Bronchial epithelial cell (primary cell): Measurements from ENCODE around the gene CAMTA1. TPM values are rescaled to one million over a fixed set of nuclear protein-coding genes. Genes with fewer than 3 reads are reported as not detected.

Source experiments
- DNase-seq: peaks from one replicate; pipeline ENCODE4 v3.0.0-alpha.2; 2010; ENCODE audit warnings: low read depth
- FAIRE-seq: peaks from 2 replicates; lab custom pipeline; 2011; peaks lifted over from hg19 to GRCh38; lab: Jason Lieb, UNC
- H3K27me3 ChIP-seq: 2 replicates; pipeline ENCODE4 v1.5.1; 2011; ENCODE audit warnings: low read length; ENCODE audit not compliant: control insufficient read depth, insufficient read depth
- H3K36me3 ChIP-seq: 2 replicates; pipeline ENCODE4 v1.5.1; 2011; ENCODE audit warnings: low read length; ENCODE audit not compliant: control insufficient read depth, insufficient read depth
- H3K4me3 ChIP-seq: 2 replicates; pipeline ENCODE4 v1.5.1; 2011; ENCODE audit warnings: mild to moderate bottlenecking, low read depth, low read length, control low read depth
- total RNA-seq: library from RNA; depleted of rRNA; stranded (reverse); fragments of >200 nt; gene quantifications from 2 replicates; pipeline ENCODE4 v1.2.1, GENCODE V29; 2014
- TF ChIP-seq, protein P1 (sequence below): IDR thresholded peaks from 2 replicates; pipeline ENCODE4 v1.5.1; 2011; ENCODE audit warnings: mild to moderate bottlenecking, moderate library complexity, low read length, control low read depth, inconsistent platforms; ENCODE audit not compliant: insufficient read depth, severe bottlenecking

Gene CAMTA1
- total RNA-seq, 1 donor from 2014 or later, result 68.2 TPM

DNA sequence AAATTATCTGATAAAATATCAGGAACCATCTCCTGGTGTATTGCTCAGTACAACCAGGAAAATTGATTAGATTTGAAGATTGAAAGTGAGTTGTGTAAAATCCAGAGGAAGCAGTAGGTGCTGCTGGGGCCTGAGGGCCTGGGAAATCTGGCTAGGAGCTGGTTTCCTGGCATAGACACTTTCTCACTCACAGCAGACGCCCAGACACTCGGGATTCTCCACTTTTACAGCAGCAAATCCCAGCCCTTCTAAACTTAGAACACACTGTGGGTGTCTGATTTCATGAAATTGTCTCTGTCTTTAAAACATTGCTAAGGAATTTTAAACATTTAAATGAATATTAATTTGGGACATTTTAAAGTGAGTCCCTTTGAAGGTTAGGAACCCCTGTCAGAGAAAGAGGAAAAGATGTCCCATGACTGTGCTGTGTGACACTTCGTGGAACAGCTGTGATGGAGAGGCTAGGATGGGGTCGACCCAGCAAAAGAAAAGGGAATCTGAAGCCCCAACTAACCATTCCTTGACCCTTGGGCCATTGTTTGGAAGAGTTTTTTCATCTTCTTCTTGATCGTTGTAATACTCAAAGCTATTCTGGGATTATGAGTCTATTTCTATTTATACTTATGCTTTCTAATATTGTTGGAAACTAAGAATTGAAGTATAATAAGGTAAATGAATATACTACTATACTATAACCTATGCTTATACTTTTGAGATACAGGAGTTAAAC is 936.9 kb downstream of the CAMTA1 start:
- no peaks in the 10 kb centered on the region for H3K36me3 ChIP-seq

DNA sequence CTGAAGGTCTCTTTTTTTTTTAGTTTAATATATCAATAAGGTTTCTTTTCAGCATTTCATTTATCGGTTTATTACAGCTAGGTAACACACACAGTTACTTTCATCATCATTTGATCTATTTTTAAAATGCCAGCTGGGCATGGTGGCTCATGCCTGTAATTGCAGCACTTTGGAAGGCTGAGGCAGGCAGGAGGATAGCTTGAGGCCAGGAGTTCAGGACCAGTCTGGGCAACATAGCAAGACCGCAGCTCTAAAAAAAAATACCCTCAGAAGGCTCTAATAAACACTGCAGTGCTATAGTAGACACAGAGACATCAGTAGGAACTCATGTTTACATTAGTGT is 937.4 kb downstream of the CAMTA1 start:
- Histone ChIP-seq H3K27me3 (peaks cover 1% of the 10 kb centered on the region), H3K4me3 (no peak overlapping the region), H3K36me3 (no peaks in the 10 kb centered on the region)
- DNase-seq, result no peak
- no peak for FAIRE-seq
- TF ChIP-seq, protein P1, sequence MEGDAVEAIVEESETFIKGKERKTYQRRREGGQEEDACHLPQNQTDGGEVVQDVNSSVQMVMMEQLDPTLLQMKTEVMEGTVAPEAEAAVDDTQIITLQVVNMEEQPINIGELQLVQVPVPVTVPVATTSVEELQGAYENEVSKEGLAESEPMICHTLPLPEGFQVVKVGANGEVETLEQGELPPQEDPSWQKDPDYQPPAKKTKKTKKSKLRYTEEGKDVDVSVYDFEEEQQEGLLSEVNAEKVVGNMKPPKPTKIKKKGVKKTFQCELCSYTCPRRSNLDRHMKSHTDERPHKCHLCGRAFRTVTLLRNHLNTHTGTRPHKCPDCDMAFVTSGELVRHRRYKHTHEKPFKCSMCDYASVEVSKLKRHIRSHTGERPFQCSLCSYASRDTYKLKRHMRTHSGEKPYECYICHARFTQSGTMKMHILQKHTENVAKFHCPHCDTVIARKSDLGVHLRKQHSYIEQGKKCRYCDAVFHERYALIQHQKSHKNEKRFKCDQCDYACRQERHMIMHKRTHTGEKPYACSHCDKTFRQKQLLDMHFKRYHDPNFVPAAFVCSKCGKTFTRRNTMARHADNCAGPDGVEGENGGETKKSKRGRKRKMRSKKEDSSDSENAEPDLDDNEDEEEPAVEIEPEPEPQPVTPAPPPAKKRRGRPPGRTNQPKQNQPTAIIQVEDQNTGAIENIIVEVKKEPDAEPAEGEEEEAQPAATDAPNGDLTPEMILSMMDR, result no peak

More for the DNA sequence above, 936.9 kb downstream of the CAMTA1 start:
- no peak for DNase-seq
- TF ChIP-seq, protein P1, result no peak
- Histone ChIP-seq H3K4me3 (no peak overlapping the region), H3K27me3 (peaks cover 1% of the 10 kb centered on the region)
- no peak for FAIRE-seq

DNA sequence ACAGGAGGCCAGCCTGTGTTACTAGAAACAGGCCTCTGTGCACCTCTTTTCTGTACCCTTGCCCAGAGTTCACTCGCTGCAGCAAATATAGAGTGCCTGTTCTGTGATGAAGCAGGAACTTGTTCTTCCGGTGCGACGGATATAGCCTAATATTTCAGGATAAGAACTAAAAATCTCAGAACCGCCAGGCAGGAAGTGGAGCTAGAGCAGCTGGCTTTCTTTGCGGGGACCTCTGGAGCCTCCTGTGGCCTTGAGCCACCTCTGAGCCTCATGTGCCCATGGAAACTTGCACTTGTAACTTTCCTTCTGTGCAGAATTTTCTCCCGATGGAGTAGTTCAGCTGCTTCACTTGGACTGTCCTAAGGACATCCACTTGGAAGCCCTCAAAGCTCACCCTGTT is 941.4 kb downstream of the CAMTA1 start:
- Histone ChIP-seq H3K27me3 (no peaks in the 10 kb centered on the region), H3K36me3 (no peaks in the 10 kb centered on the region), H3K4me3 (no peak overlapping the region)
- FAIRE-seq (no peak), DNase-seq (no peak)
- TF ChIP-seq, protein P1, result no peak

DNA sequence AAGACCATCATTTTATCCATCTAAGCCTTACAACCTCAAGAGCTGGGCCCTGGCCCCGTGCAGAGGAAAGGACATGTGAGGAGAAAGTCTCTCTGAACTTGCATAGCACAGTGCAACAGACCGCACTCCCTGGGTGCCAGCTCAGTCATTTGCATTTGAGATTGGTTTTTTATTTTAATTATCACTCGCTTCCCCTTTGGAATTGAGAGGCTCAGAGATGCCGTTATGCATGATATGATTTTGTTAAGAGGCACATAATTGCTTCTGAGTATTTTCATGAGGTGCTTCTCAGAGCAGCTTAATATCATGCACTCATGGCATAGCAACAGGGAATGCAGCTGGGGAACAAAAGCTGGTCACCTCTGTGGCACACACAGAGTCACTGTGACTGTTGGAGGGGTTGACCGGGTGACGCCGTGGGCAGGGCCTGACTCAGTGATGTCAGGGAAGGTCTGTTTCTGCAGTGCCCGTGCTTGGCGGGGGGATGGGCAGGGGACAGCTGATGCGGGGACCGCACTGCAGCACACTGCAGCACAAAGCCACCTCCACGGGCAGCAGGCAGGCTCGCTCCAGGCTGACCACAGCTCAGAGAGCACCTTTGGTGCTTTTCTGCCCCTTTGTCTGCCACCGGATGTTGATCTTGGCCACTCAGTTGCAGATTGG is 942.7 kb downstream of the CAMTA1 start:
- FAIRE-seq, result peak; percentile 23

DNA sequence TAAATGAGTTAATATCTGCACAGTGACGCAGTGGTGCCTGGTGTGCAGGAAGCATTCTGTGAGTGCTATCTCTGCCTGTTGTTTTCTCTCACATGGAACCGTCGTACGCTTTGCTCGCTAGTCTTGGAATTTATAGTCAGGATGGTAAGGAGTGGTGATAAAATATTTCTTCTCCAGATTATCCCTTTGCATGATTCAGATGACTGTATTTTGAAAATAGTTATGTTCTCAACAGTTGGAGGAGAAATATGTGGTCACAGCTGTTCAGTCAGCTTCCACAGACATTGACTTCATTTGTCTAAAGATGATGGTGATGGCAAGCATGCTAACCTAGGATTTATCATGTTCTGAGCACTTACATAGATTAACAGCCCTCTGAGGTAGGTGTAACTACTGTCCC is 944.5 kb downstream of the CAMTA1 start:
- Histone ChIP-seq H3K4me3 (no peak overlapping the region), H3K27me3 (no peaks in the 10 kb centered on the region), H3K36me3 (no peaks in the 10 kb centered on the region)
- DNase-seq, result no peak
- FAIRE-seq, result no peak
- TF ChIP-seq, protein P1, result no peak

More for the DNA sequence above, 942.7 kb downstream of the CAMTA1 start:
- Histone ChIP-seq H3K36me3 (no peaks in the 10 kb centered on the region), H3K4me3 (no peak overlapping the region), H3K27me3 (no peaks in the 10 kb centered on the region)
- TF ChIP-seq, protein P1, result no peak
- no peak for DNase-seq

DNA sequence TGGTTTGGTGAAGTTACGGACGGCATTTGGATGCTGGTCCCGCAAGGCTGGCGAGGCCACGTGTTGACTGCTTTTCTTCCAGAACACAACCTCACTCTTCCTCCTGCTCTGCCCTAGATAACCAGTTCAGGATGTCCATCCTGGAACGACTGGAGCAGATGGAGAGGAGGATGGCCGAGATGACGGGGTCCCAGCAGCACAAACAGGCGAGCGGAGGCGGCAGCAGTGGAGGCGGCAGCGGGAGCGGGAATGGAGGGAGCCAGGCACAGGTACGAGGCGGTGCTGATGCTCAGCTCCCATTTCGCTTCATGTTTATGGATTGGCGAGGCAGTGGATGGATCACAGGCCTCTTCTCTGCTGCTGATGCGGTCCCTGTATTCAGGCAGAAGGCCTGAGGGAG is 947.1 kb downstream of the CAMTA1 start:
- Histone ChIP-seq H3K4me3 (no peak overlapping the region), H3K27me3 (no peaks in the 10 kb centered on the region), H3K36me3 (no peaks in the 10 kb centered on the region)
- TF ChIP-seq, protein P1, result no peak
- DNase-seq (no peak), FAIRE-seq (no peak)
